Mesenchymal stem cell (in vitro differentiated cells and primary cell): ENCODE results near the gene RNF175.
A peak's percentile ranks its signal among the peaks of the same experiment; 100 is the strongest.

ENCODE experiments used
- DNase-seq: peaks from one replicate; pipeline ENCODE4 v3.0.0-alpha.2; 2013
- H2AFZ ChIP-seq: one replicate; pipeline ENCODE4 v1.6.1; 2013; ENCODE audit warnings: low read depth, mild to moderate bottlenecking, control low read depth, inconsistent platforms, low read length, moderate library complexity
- H2AK5ac ChIP-seq: 2 replicates; pipeline ENCODE4 v1.6.1; 2013; ENCODE audit warnings: low read length, moderate library complexity, mild to moderate bottlenecking, inconsistent platforms; ENCODE audit not compliant: severe bottlenecking
- H2BK120ac ChIP-seq: one replicate; pipeline ENCODE4 v1.6.1; 2013; ENCODE audit warnings: low read depth, mild to moderate bottlenecking, inconsistent platforms, low read length, moderate library complexity
- H2BK12ac ChIP-seq, 2 experiments: one replicate each; pipeline ENCODE4 v1.6.1; 2013; ENCODE audit warnings: inconsistent platforms in 2 of 2, low read length in 2 of 2, mild to moderate bottlenecking in 2 of 2, moderate library complexity in 2 of 2, control low read depth in 1 of 2
- H2BK15ac ChIP-seq: one replicate; pipeline ENCODE4 v1.6.1; 2013; ENCODE audit warnings: mild to moderate bottlenecking, low read depth, inconsistent platforms; ENCODE audit not compliant: poor library complexity, severe bottlenecking
- H2BK5ac ChIP-seq: 2 replicates; pipeline ENCODE4 v1.6.1; 2013; ENCODE audit warnings: low read depth, mild to moderate bottlenecking, low read length, control low read depth, inconsistent platforms; ENCODE audit not compliant: poor library complexity, severe bottlenecking
- H3K14ac ChIP-seq, 2 experiments: one replicate each; pipeline ENCODE4 v1.6.1; 2013; ENCODE audit warnings: inconsistent platforms in 2 of 2, low read length in 2 of 2, control low read depth in 1 of 2, mild to moderate bottlenecking in 1 of 2, moderate library complexity in 1 of 2
- H3K18ac ChIP-seq, 2 experiments: one replicate each; pipeline ENCODE4 v1.6.1; 2013; ENCODE audit warnings: inconsistent platforms in 2 of 2, low read length in 2 of 2, control low read depth in 1 of 2, low read depth in 1 of 2, mild to moderate bottlenecking in 1 of 2
- H3K23ac ChIP-seq, 2 experiments: one replicate each; pipeline ENCODE4 v1.6.1; 2013; ENCODE audit warnings: inconsistent platforms in 2 of 2, low read length in 2 of 2, mild to moderate bottlenecking in 2 of 2, moderate library complexity in 2 of 2, control low read depth in 1 of 2
- H3K27ac ChIP-seq: 2 replicates; pipeline ENCODE4 v1.5.1; 2013; ENCODE audit warnings: mild to moderate bottlenecking, moderate library complexity, low read length, control low read depth, inconsistent platforms; ENCODE audit not compliant: poor library complexity, severe bottlenecking
- H3K27me3 ChIP-seq, 2 experiments: 2 replicates each; pipeline versions ENCODE4 v1.6.1 to v1.7.0; 2013; ENCODE audit warnings: low read length in 2 of 2, mild to moderate bottlenecking in 2 of 2, moderate library complexity in 2 of 2, control low read depth in 1 of 2, inconsistent platforms in 1 of 2; ENCODE audit not compliant: control insufficient read depth in 1 of 2, insufficient read depth in 1 of 2
- H3K36me3 ChIP-seq, 2 experiments: 2 replicates each; pipeline versions ENCODE4 v1.6.1 to v1.7.0; 2013; ENCODE audit warnings: low read length in 2 of 2, control low read depth in 1 of 2, inconsistent platforms in 1 of 2, low read depth in 1 of 2, mild to moderate bottlenecking in 1 of 2; ENCODE audit not compliant: insufficient read depth in 2 of 2, control insufficient read depth in 1 of 2
- H3K4ac ChIP-seq, 2 experiments: one replicate each; pipeline ENCODE4 v1.6.1; 2013; ENCODE audit warnings: inconsistent platforms in 2 of 2, low read length in 2 of 2, mild to moderate bottlenecking in 2 of 2, moderate library complexity in 2 of 2, control low read depth in 1 of 2, low read depth in 1 of 2
- H3K4me1 ChIP-seq: 2 replicates; pipeline ENCODE4 v1.6.1; 2013; ENCODE audit warnings: low read depth, low read length, control low read depth; ENCODE audit not compliant: control insufficient read depth, insufficient read depth
- H3K4me2 ChIP-seq: 2 replicates; pipeline ENCODE4 v1.6.1; 2013; ENCODE audit warnings: low read length, mild to moderate bottlenecking, inconsistent platforms; ENCODE audit not compliant: poor library complexity, severe bottlenecking
- H3K4me3 ChIP-seq, 2 experiments: 2 replicates each; pipeline versions ENCODE4 v1.5.1 to v1.7.0; 2013; ENCODE audit warnings: low read length in 2 of 2, mild to moderate bottlenecking in 2 of 2, control low read depth in 1 of 2, low read depth in 1 of 2; ENCODE audit not compliant: insufficient read depth in 1 of 2
- H3K79me1 ChIP-seq: replicated peaks from 2 replicates; pipeline ENCODE4 v1.6.1; 2013; ENCODE audit warnings: mild to moderate bottlenecking, control low read depth, low read length, inconsistent platforms; ENCODE audit not compliant: poor library complexity, severe bottlenecking
- H3K9ac ChIP-seq: 2 replicates; pipeline ENCODE4 v1.7.0; 2013; ENCODE audit warnings: mild to moderate bottlenecking, low read length, moderate library complexity
- H3K9me3 ChIP-seq: 2 replicates; pipeline ENCODE4 v1.7.0; 2013; ENCODE audit warnings: mild to moderate bottlenecking, low read length; ENCODE audit not compliant: control insufficient read depth
- H4K8ac ChIP-seq: one replicate; pipeline ENCODE4 v1.6.1; 2013; ENCODE audit warnings: inconsistent platforms, mild to moderate bottlenecking, low read length, moderate library complexity
- H4K91ac ChIP-seq: one replicate; pipeline ENCODE4 v1.6.1; 2013; ENCODE audit warnings: mild to moderate bottlenecking, low read length, inconsistent platforms
- WGBS: methylation state at CpG from one replicate; pipeline ENCODE4 v1.1.7; 2013; ENCODE audit warnings: mixed read lengths; 5-methylcytosine and 5-hydroxymethylcytosine counted together

Gene RNF175

DNA sequence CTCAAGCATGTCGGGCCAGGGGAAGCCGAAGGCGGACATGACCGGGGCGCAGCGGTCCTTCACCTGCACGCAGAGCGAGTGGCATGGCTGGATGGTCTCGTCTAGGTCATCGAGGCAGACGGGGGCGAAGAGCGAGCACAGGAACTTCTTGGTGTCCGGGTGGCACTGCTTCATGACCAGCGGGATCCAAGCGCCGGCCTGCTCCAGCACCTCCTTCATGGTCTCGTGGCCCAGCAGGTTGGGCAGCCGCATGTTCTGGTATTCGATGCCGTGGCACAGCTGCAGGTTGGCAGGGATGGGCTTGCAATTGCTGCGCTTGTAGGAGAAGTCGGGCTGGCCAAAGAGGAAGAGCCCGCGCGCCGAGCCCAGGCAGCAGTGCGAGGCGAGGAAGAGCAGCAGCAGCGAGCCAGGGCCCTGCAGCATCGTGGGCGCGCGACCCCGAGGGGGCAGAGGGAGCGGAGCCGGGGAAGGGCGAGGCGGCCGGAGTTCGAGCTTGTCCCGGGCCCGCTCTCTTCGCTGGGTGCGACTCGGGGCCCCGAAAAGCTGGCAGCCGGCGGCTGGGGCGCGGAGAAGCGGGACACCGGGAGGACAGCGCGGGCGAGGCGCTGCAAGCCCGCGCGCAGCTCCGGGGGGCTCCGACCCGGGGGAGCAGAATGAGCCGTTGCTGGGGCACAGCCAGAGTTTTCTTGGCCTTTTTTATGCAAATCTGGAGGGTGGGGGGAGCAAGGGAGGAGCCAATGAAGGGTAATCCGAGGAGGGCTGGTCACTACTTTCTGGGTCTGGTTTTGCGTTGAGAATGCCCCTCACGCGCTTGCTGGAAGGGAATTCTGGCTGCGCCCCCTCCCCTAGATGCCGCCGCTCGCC, 28.8 kb upstream of the RNF175 start, which contains the start of gene SFRP2:
SFRP2 (minus strand) TSS at position 671 of the 864 bp plus-strand sequence; CDS start at position 423, 248 bp downstream.
- H3K4me1 ChIP-seq: peaks cover 26% of the 10 kb centered on the region
- no peak within 1 kb of the TSS for H3K27ac ChIP-seq
- peak within 1 kb of the TSS; percentile 21 to 50 for H2BK12ac ChIP-seq
- peak within 1 kb of the TSS; percentile 8 to 74 for H3K4me3 ChIP-seq
- peak within 1 kb of the TSS in 1 of 2 experiments; percentile 23 for H3K14ac ChIP-seq
- peak within 1 kb of the TSS; percentile 67 to 71 for H3K23ac ChIP-seq
- peak within 1 kb of the TSS; percentile 64 for H3K4me2 ChIP-seq
- H3K9me3 ChIP-seq: no peaks in the 10 kb centered on the region
- H2BK120ac ChIP-seq: no peak within 1 kb of the TSS
- H3K27me3 ChIP-seq: peaks cover 53 to 82% of the 10 kb centered on the region in 2 experiments
- peak within 1 kb of the TSS; percentile 84 for H2BK15ac ChIP-seq
- peak; percentile 35 for DNase-seq
- under 1% methylated on average over 71 of the region's 72 CpGs for WGBS
- H3K9ac ChIP-seq: peak within 1 kb of the TSS; percentile 86
- H4K8ac ChIP-seq: no peak within 1 kb of the TSS
- no peak within 1 kb of the TSS for H2AK5ac ChIP-seq
- H2BK5ac ChIP-seq: no peak within 1 kb of the TSS
- H3K36me3 ChIP-seq: peaks cover 3 to 7% of the 10 kb centered on the region in 2 experiments
- peak within 1 kb of the TSS; percentile 49 to 69 for H3K18ac ChIP-seq
- no peaks in the 10 kb centered on the region for H3K79me1 ChIP-seq
- no peak within 1 kb of the TSS for H2AFZ ChIP-seq
- H3K4ac ChIP-seq: no peak within 1 kb of the TSS
- peak within 1 kb of the TSS; percentile 46 for H4K91ac ChIP-seq

DNA sequence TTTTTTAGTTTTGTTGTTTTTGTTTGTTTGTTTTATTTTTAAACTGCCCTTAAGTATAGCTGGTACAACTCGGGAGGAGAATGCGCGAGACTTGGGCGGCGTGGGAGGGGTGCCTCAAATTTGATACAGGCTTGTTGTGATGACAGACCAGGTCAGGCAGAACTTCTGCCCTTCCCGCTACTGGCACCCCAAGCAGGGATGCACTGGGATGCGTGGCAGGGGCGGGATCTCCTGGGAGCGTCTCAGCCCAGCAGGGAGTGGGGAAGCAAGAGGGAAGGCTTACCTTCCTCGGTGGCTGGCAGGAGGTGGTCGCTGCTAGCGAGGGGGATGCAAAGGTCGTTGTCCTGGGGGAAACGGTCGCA, 28.2 kb upstream of the RNF175 start:
- no peaks in the 10 kb centered on the region for H3K79me1 ChIP-seq
- no peak overlapping the region for H3K27ac ChIP-seq
- no peak overlapping the region for H4K8ac ChIP-seq
- peak overlapping the region in 1 of 2 experiments; percentile 69 for H3K18ac ChIP-seq
- H2BK120ac ChIP-seq: no peak overlapping the region
- H3K4ac ChIP-seq: no peak overlapping the region
- peak overlapping the region in 1 of 2 experiments; percentile 37 for H3K23ac ChIP-seq
- H2AFZ ChIP-seq: no peak overlapping the region
- H3K27me3 ChIP-seq: peaks cover 53 to 84% of the 10 kb centered on the region in 2 experiments
- no peak overlapping the region for H2BK5ac ChIP-seq
- H3K4me1 ChIP-seq: peaks cover 26% of the 10 kb centered on the region
- H3K9me3 ChIP-seq: no peaks in the 10 kb centered on the region
- H2BK12ac ChIP-seq: no peak overlapping the region
- no peak for DNase-seq
- no peak overlapping the region for H2BK15ac ChIP-seq
- 1% methylated on average over 15 of the region's 15 CpGs for WGBS
- H3K4me3 ChIP-seq: peak overlapping the region in 1 of 2 experiments; percentile 74
- H3K14ac ChIP-seq: peak overlapping the region in 1 of 2 experiments; percentile 23
- peaks cover 3 to 7% of the 10 kb centered on the region in 2 experiments for H3K36me3 ChIP-seq
- H3K4me2 ChIP-seq: no peak overlapping the region
- H3K9ac ChIP-seq: peak overlapping the region; percentile 86
- H4K91ac ChIP-seq: no peak overlapping the region
- H2AK5ac ChIP-seq: no peak overlapping the region

DNA sequence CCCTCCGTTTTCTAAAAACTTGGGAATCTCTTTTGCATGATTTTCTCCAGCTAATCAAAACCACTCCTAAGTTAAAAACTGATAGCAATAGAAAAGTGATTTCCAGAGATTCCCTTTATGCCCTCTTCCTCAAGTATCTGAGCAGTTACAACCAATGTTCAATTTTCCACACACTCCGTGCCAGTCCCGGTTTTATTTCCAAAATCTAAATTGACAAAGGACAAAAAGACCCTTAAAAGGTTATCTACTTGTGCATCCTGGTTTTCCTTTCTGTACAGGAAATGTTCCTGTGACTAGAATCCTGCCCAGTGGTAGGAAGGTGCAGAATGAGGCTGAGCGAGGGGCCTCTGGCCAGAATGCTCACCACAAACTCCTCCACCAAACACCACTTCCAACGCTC, 27.8 kb upstream of the RNF175 start:
- no peaks in the 10 kb centered on the region for H3K79me1 ChIP-seq
- H3K27me3 ChIP-seq: peaks cover 53 to 83% of the 10 kb centered on the region in 2 experiments
- H3K4ac ChIP-seq: no peak overlapping the region
- peak overlapping the region in 1 of 2 experiments; percentile 74 for H3K4me3 ChIP-seq
- H3K23ac ChIP-seq: no peak overlapping the region
- no peaks in the 10 kb centered on the region for H3K9me3 ChIP-seq
- H3K36me3 ChIP-seq: peaks cover 3 to 7% of the 10 kb centered on the region in 2 experiments
- H2BK15ac ChIP-seq: no peak overlapping the region
- H2AK5ac ChIP-seq: no peak overlapping the region
- H4K91ac ChIP-seq: no peak overlapping the region
- H3K18ac ChIP-seq: no peak overlapping the region
- H3K4me1 ChIP-seq: peaks cover 26% of the 10 kb centered on the region
- no peak overlapping the region for H3K4me2 ChIP-seq
- H4K8ac ChIP-seq: no peak overlapping the region
- WGBS: 9% methylated on average over 3 of the region's 5 CpGs
- H2BK5ac ChIP-seq: no peak overlapping the region
- no peak overlapping the region for H3K27ac ChIP-seq
- no peak overlapping the region for H2BK120ac ChIP-seq
- no peak overlapping the region for H3K14ac ChIP-seq
- no peak overlapping the region for H2AFZ ChIP-seq
- H2BK12ac ChIP-seq: no peak overlapping the region
- DNase-seq: no peak
- peak overlapping the region; percentile 86 for H3K9ac ChIP-seq

DNA sequence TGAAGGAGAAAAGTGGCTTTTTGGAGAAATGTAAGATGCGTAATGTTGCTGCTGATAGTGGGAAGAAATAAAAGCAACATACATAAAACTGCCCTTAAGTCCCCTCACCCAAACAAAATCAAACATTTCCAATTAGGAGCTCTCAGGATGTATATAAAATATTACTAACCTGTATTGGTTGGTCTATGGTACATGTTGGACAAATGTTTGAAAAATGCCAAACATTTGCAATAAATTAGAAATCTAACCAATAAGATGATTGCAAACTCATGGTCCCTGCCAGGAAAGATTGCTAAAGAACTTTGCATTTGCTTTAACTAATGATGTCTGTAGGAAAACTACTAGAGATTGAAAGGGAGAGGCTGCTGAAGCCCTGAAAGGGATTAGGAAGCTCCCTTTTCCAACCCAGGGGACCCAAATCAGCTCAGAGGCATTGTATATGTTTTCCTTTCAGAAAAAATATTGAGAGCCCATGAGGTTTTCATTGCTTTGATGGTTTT, 27.3 kb upstream of the RNF175 start:
- Histone ChIP-seq H3K36me3 (peaks cover 3 to 7% of the 10 kb centered on the region in 2 experiments), H3K4me2 (no peak overlapping the region), H3K4me1 (peaks cover 24% of the 10 kb centered on the region), H2AFZ (no peak overlapping the region), H3K18ac (no peak overlapping the region), H3K9me3 (no peaks in the 10 kb centered on the region), H3K27ac (no peak overlapping the region), H3K4ac (no peak overlapping the region), H3K27me3 (peaks cover 51 to 81% of the 10 kb centered on the region in 2 experiments), H3K14ac (no peak overlapping the region), H4K91ac (no peak overlapping the region), H2AK5ac (no peak overlapping the region), H3K9ac (peak overlapping the region; percentile 86), H2BK5ac (no peak overlapping the region), H2BK12ac (no peak overlapping the region), H2BK120ac (no peak overlapping the region), H3K79me1 (no peaks in the 10 kb centered on the region), H3K23ac (no peak overlapping the region), H3K4me3 (peak overlapping the region in 1 of 2 experiments; percentile 74), H2BK15ac (no peak overlapping the region), H4K8ac (no peak overlapping the region)
- WGBS: no CpG with 5 or more reads among the region's 1 CpG
- no peak for DNase-seq
